H1 (cell line): ENCODE measurements around the gene SFMBT2. TPM values are rescaled to one million over a fixed set of nuclear protein-coding genes. Genes with fewer than 3 reads are reported as not detected.

Experiments used
- CTCF ChIA-PET: fragments of 300-600 bp; sonication (Branson Sonifier 250); formaldehyde crosslinking; loops from one replicate; lab custom pipeline; 2021; ENCODE audit not compliant: partially characterized antibody; lab: Charles Lee
- POLR2A ChIA-PET: fragments of 300-600 bp; sonication (Branson Sonifier 250); formaldehyde crosslinking; loops from one replicate; lab custom pipeline; 2021; ENCODE audit warnings: inconsistent platforms; ENCODE audit not compliant: partially characterized antibody; lab: Charles Lee
- DNase-seq, 2 experiments: peaks; one replicate each; pipeline versions ENCODE4 v3.0.0 to v3.0.0-alpha.2; 2010 to 2022; ENCODE audit warnings: low spot score in 2 of 2, low read depth in 1 of 2, mixed read lengths in 1 of 2
- FAIRE-seq: peaks from 2 replicates; lab custom pipeline; 2011; peaks lifted over from hg19 to GRCh38; lab: Jason Lieb, UNC
- H2AFZ ChIP-seq: 2 replicates; pipeline ENCODE4 v1.8.1; 2012; ENCODE audit warnings: low read length, inconsistent platforms
- H2AK5ac ChIP-seq: 2 replicates; pipeline ENCODE4 v1.6.1; 2013; ENCODE audit warnings: low read depth, low read length
- H2BK120ac ChIP-seq: replicated peaks from 2 replicates; pipeline ENCODE3; 2013; ENCODE audit warnings: low read depth, low read length, inconsistent platforms
- H2BK12ac ChIP-seq: 2 replicates; pipeline ENCODE4 v1.6.1; 2013; ENCODE audit warnings: low read depth, low read length
- H2BK15ac ChIP-seq: 2 replicates; pipeline ENCODE4 v1.6.1; 2013; ENCODE audit warnings: low read length
- H2BK20ac ChIP-seq: 2 replicates; pipeline ENCODE4 v1.6.1; 2013; ENCODE audit warnings: low read length
- H2BK5ac ChIP-seq: 2 replicates; pipeline ENCODE4 v1.6.1; 2013; ENCODE audit warnings: low read depth, low read length
- H3K14ac ChIP-seq: 2 replicates; pipeline ENCODE4 v1.6.1; 2013; ENCODE audit warnings: inconsistent platforms; ENCODE audit not compliant: insufficient read length
- H3K18ac ChIP-seq: 2 replicates; pipeline ENCODE4 v1.6.1; 2013; ENCODE audit warnings: low read length; ENCODE audit errors: extremely low read depth
- H3K23ac ChIP-seq: 2 replicates; pipeline ENCODE4 v1.6.1; 2013; ENCODE audit warnings: inconsistent platforms; ENCODE audit not compliant: insufficient read length
- H3K23me2 ChIP-seq: 2 replicates; pipeline ENCODE4 v1.6.1; 2013; ENCODE audit warnings: low read depth, low read length
- H3K27ac ChIP-seq: 2 replicates; pipeline ENCODE4 v1.6.1; 2011; ENCODE audit warnings: low read depth, low read length, inconsistent platforms
- H3K27me3 ChIP-seq, 4 experiments: replicated peaks in 1 of 4; 1 replicate in 1 of 4; 2 replicates in 3 of 4; pipeline versions ENCODE4 v1.6.1 to v1.8.1; 2011 to 2013; ENCODE audit warnings: low read length in 3 of 4, mild to moderate bottlenecking in 3 of 4, inconsistent platforms in 2 of 4, mixed read lengths in 2 of 4, moderate library complexity in 1 of 4; ENCODE audit not compliant: control insufficient read depth in 3 of 4, insufficient read depth in 3 of 4; ENCODE audit errors: extremely low read depth in 1 of 4
- H3K36me3 ChIP-seq, 4 experiments: 2 replicates each; pipeline versions ENCODE4 v1.6.1 to v1.8.1; 2011 to 2013; ENCODE audit warnings: mild to moderate bottlenecking in 4 of 4, low read length in 3 of 4, moderate library complexity in 2 of 4, control low read depth in 1 of 4, inconsistent platforms in 1 of 4; ENCODE audit not compliant: insufficient read depth in 4 of 4, control insufficient read depth in 2 of 4
- H3K4ac ChIP-seq: replicated peaks from 2 replicates; pipeline ENCODE3; 2013; ENCODE audit warnings: low read length, low read depth, mixed read lengths, inconsistent platforms; ENCODE audit not compliant: insufficient read length
- H3K4me1 ChIP-seq, 4 experiments: replicated peaks in 1 of 4; 1 replicate in 1 of 4; 2 replicates in 3 of 4; pipeline versions ENCODE4 v1.6.1 to v1.8.1; 2011 to 2013; ENCODE audit warnings: low read length in 3 of 4, inconsistent platforms in 2 of 4, mixed read lengths in 1 of 4; ENCODE audit not compliant: insufficient read depth in 4 of 4, control insufficient read depth in 3 of 4
- H3K4me2 ChIP-seq, 2 experiments: 2 replicates each; pipeline versions ENCODE4 v1.6.1 to v1.8.1; 2011 to 2013; ENCODE audit warnings: low read depth in 2 of 2, low read length in 2 of 2, control low read depth in 1 of 2, inconsistent platforms in 1 of 2, mild to moderate bottlenecking in 1 of 2; ENCODE audit not compliant: insufficient read depth in 1 of 2
- H3K4me3 ChIP-seq, 4 experiments: fragments of 200-600, 300-600 bp in 1 of 4; sonication (generic), shearing (Covaris generic), sonication (Bioruptor Twin) in 1 of 4; 2 replicates each; pipeline versions ENCODE4 v1.5.1 to v1.8.1; 2011 to 2016; ENCODE audit warnings: low read length in 4 of 4, low read depth in 3 of 4, control low read depth in 2 of 4, inconsistent platforms in 2 of 4, mild to moderate bottlenecking in 2 of 4, mixed read lengths in 1 of 4, moderate library complexity in 1 of 4; ENCODE audit not compliant: insufficient read depth in 2 of 4; ENCODE audit errors: extremely low read depth in 1 of 4
- H3K56ac ChIP-seq: replicated peaks from 2 replicates; pipeline ENCODE3; 2013; ENCODE audit warnings: low read depth, mild to moderate bottlenecking, mixed read lengths, low read length, inconsistent platforms; ENCODE audit not compliant: insufficient read length
- H3K79me1 ChIP-seq: 2 replicates; pipeline ENCODE4 v1.6.1; 2013; ENCODE audit warnings: low read depth, low read length, control low read depth
- H3K79me2 ChIP-seq, 2 experiments: 2 replicates each; pipeline versions ENCODE4 v1.6.1 to v1.8.1; 2012 to 2013; ENCODE audit warnings: low read length in 2 of 2, mild to moderate bottlenecking in 2 of 2, inconsistent platforms in 1 of 2; ENCODE audit not compliant: insufficient read depth in 2 of 2, control insufficient read depth in 1 of 2
- H3K9ac ChIP-seq, 4 experiments: replicated peaks in 1 of 4; 1 replicate in 1 of 4; 2 replicates in 3 of 4; pipeline versions ENCODE4 v1.6.1 to v1.8.1; 2011 to 2013; ENCODE audit warnings: low read depth in 3 of 4, low read length in 3 of 4, control low read depth in 2 of 4, mild to moderate bottlenecking in 2 of 4, moderate library complexity in 2 of 4, inconsistent platforms in 1 of 4; ENCODE audit errors: extremely low read depth in 1 of 4
- H3K9me3 ChIP-seq, 2 experiments: 2 replicates each; pipeline versions ENCODE4 v1.6.1 to v1.8.1; 2012 to 2013; ENCODE audit warnings: mild to moderate bottlenecking in 2 of 2, moderate library complexity in 2 of 2, control low read depth in 1 of 2, inconsistent platforms in 1 of 2, low read depth in 1 of 2, low read length in 1 of 2, mixed read lengths in 1 of 2; ENCODE audit not compliant: insufficient read depth in 2 of 2
- H4K20me1 ChIP-seq, 2 experiments: replicated peaks in 1 of 2; 2 replicates each; pipeline versions ENCODE3 to v1.8.1; 2011 to 2013; ENCODE audit warnings: inconsistent platforms in 2 of 2, low read length in 2 of 2, mild to moderate bottlenecking in 1 of 2; ENCODE audit not compliant: insufficient read depth in 2 of 2, control insufficient read depth in 1 of 2
- H4K5ac ChIP-seq: 2 replicates; pipeline ENCODE4 v1.6.1; 2013; ENCODE audit warnings: low read length, low read depth, mixed read lengths, inconsistent platforms; ENCODE audit not compliant: insufficient read length
- H4K8ac ChIP-seq: 2 replicates; pipeline ENCODE4 v1.8.0; 2013; ENCODE audit warnings: mild to moderate bottlenecking, moderate library complexity, low read length, inconsistent platforms; ENCODE audit not compliant: insufficient read depth; ENCODE audit errors: extremely low read depth
- H4K91ac ChIP-seq: replicated peaks from 2 replicates; pipeline ENCODE3; 2013; ENCODE audit warnings: low read length, mixed read lengths, inconsistent platforms; ENCODE audit not compliant: insufficient read length
- CEBPB ChIP-seq: IDR thresholded peaks from 2 replicates; pipeline ENCODE4 v1.6.1; 2012; ENCODE audit warnings: low read depth, low read length
- JUN ChIP-seq: IDR thresholded peaks from 2 replicates; pipeline ENCODE4 v1.6.1; 2011; ENCODE audit warnings: low read depth, mild to moderate bottlenecking, improper control_type of control experiment, low read length
- MAFK ChIP-seq: IDR thresholded peaks from 2 replicates; pipeline ENCODE4 v1.6.1; 2012; ENCODE audit warnings: low read depth, mild to moderate bottlenecking, improper control_type of control experiment, low read length
- NANOG ChIP-seq: IDR thresholded peaks from 2 replicates; pipeline ENCODE4 v1.6.1; 2011; ENCODE audit warnings: low read length, low read depth, mild to moderate bottlenecking, inconsistent platforms; ENCODE audit not compliant: insufficient read depth, poor library complexity, severe bottlenecking
- SAP30 ChIP-seq: fragments of 300-600 bp; sonication (generic); IDR thresholded peaks from 2 replicates; pipeline ENCODE4 v1.7.1; 2012; ENCODE audit warnings: low read length, moderate library complexity, mild to moderate bottlenecking, inconsistent platforms; ENCODE audit not compliant: insufficient read depth, insufficient replicate concordance
- WGBS, 2 experiments: shearing (Covaris generic) in 1 of 2; methylation state at CpG; one replicate each; pipeline versions ENCODE4 v1.1.6 to v1.1.7; 2013 to 2015; ENCODE audit warnings: low lambda C conversion rate in 2 of 2, mixed read lengths in 2 of 2, inconsistent platforms in 1 of 2, low coverage in 1 of 2, missing lambda C conversion rate in 1 of 2; ENCODE audit not compliant: insufficient replicate concordance in 2 of 2, insufficient coverage in 1 of 2, insufficient read length in 1 of 2; ENCODE audit errors: extremely low coverage in 1 of 2, missing lambda C conversion rate in 1 of 2; 5-methylcytosine and 5-hydroxymethylcytosine counted together
- polyA plus RNA-seq, 7 experiments: library from polyadenylated mRNA; depleted of rRNA in 3 of 7; stranded (reverse) in 5 of 7; unstranded in 2 of 7; fragments of >200 nt in 5 of 7; fragments of 200-250 nt in 2 of 7; gene quantifications; 1 replicate in 5 of 7; 2 replicates in 1 of 7; 4 replicates in 1 of 7; pipeline versions ENCODE4 v1.2.1 to v1.2.3, GENCODE V29; 2011 to 2013; ENCODE audit warnings: missing spikeins in 2 of 7, mixed read lengths in 2 of 7
- total RNA-seq: library from RNA; stranded (reverse); fragmentation: NEBNext Ultra II Directional; extraction: Animal tissue kit (Norgen Biotek cat#: 25700); gene quantifications from 2 replicates; pipeline ENCODE4 v1.2.1, GENCODE V29; 2021

Gene SFMBT2
- total and polyA plus RNA-seq, 2 of the 8 experiments (the other 6 are each of a cell fraction or from before 2014, with no cell fraction given), result 2.9 to 11.0 TPM

DNA sequence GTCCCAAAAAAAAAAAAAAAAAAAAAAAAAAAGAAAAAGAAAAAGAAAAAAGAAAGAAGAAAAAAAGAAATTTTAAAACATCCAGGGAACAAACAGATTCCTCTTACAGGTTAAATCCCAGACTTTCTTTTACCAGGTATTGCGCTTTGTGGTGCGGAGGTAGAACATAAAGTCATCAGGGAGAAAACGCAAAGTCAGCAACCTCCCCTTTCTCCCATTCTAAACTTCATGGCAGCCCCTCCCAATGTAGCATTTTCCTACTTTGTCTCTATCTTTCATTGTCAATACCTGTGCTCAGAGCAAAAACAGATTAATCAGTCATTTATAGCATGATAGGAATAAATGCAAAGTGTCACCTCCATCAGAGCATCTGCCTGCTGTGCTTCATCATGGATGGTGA lies 299.7 kb downstream of the SFMBT2 start:
- H3K27ac ChIP-seq, result no peak overlapping the region
- TF ChIP-seq CEBPB (no peak), SAP30 (no peak), NANOG (no peak), JUN (no peak), MAFK (no peak; the same call in 1 of the 2 replicates)
- TF ChIP-seq, all 59 proteins: peak for 0
- Histone ChIP-seq H3K79me2 (no peaks in the 10 kb centered on the region), H3K4ac (no peak overlapping the region), H2AK5ac (no peak overlapping the region), H3K14ac (no peak overlapping the region), H3K9ac (no peak overlapping the region), H3K27me3 (no peaks in the 10 kb centered on the region), H2BK20ac (no peak overlapping the region), H4K20me1 (no peaks in the 10 kb centered on the region), H3K9me3 (no peaks in the 10 kb centered on the region), H3K23ac (no peak overlapping the region), H2BK15ac (no peak overlapping the region), H4K5ac (no peak overlapping the region), H3K4me2 (no peak overlapping the region), H3K4me3 (no peak overlapping the region), H3K18ac (no peak overlapping the region), H2BK12ac (no peak overlapping the region), H2AFZ (no peak overlapping the region), H4K91ac (no peak overlapping the region), H3K79me1 (no peaks in the 10 kb centered on the region), H3K23me2 (no peaks in the 10 kb centered on the region), H3K36me3 (no peaks in the 10 kb centered on the region), H3K56ac (no peak overlapping the region), H2BK120ac (no peak overlapping the region), H2BK5ac (no peak overlapping the region), H4K8ac (no peak overlapping the region), H3K4me1 (no peaks in the 10 kb centered on the region)
- DNase-seq (no peak), FAIRE-seq (no peak)
- WGBS, 2 experiments, result 98% methylated on average over 3 of the region's 3 CpGs; no CpG with 5 or more reads in 1 of the 2 experiments
- CTCF ChIA-PET, result no interaction called here
- POLR2A ChIA-PET, result no interaction called here
